ENCODE results near the gene CADM2. TPM values are rescaled to one million over a fixed set of nuclear protein-coding genes. Genes with fewer than 3 reads are reported as not detected.

Gene CADM2
- polyA plus RNA-seq, 1 donor from 2014 or later: 4.5 TPM

DNA sequence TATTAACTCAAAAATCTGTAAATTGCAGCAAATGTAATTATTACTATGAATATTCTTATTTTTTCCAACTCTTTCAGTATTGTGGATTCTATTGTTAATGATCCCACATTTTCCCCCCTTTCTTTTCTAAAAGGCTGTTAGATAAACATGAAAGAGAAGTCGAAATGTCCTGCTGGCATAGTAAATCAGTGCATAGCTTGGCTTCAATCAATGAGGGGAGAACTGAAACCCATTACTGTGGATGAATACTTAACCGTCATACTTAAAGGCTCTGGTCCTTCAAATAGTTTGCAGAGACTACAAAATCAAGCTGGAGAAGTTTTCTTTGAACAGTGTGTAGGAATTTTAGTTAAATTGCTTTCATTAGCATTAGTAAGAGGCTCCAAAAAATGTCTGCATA is 667.9 kb downstream of the CADM2 start:
- no peaks in the 10 kb centered on the region for H3K9me3 ChIP-seq (ENCODE audit: low read length)
- no peaks in the 10 kb centered on the region for H3K9me2 ChIP-seq (ENCODE audit: insufficient read depth, low read length)
- no peak overlapping the region for H3K4me3 ChIP-seq (ENCODE audit: low read length)
- no peaks in the 10 kb centered on the region for H3K27me3 ChIP-seq (ENCODE audit: insufficient read depth, low read depth, low read length)
- no peak overlapping the region for H3K4me2 ChIP-seq (ENCODE audit: low read length)
- H2AFZ ChIP-seq (ENCODE audit: low read depth, low read length): no peak overlapping the region
- no peak overlapping the region for H3K9ac ChIP-seq (ENCODE audit: low read length)
- TF ChIP-seq RAD21 (conservative IDR thresholded peaks at IDR 0.05): no peak
- no peak for TF ChIP-seq EZH2 (IDR thresholded peaks at IDR 0.05; ENCODE audit: borderline replicate concordance, insufficient read depth, low read length, poor library complexity, severe bottlenecking)
- no peak for TF ChIP-seq MXI1 (conservative IDR thresholded peaks at IDR 0.05; ENCODE audit: poor library complexity, severe bottlenecking)
- no peak for TF ChIP-seq POLR2AphosphoS5 (IDR thresholded peaks at IDR 0.05)
- TF ChIP-seq, protein P1, sequence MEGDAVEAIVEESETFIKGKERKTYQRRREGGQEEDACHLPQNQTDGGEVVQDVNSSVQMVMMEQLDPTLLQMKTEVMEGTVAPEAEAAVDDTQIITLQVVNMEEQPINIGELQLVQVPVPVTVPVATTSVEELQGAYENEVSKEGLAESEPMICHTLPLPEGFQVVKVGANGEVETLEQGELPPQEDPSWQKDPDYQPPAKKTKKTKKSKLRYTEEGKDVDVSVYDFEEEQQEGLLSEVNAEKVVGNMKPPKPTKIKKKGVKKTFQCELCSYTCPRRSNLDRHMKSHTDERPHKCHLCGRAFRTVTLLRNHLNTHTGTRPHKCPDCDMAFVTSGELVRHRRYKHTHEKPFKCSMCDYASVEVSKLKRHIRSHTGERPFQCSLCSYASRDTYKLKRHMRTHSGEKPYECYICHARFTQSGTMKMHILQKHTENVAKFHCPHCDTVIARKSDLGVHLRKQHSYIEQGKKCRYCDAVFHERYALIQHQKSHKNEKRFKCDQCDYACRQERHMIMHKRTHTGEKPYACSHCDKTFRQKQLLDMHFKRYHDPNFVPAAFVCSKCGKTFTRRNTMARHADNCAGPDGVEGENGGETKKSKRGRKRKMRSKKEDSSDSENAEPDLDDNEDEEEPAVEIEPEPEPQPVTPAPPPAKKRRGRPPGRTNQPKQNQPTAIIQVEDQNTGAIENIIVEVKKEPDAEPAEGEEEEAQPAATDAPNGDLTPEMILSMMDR (IDR thresholded peaks at IDR 0.05; ENCODE audit: poor library complexity, severe bottlenecking): no peak
- TF ChIP-seq, protein P2, sequence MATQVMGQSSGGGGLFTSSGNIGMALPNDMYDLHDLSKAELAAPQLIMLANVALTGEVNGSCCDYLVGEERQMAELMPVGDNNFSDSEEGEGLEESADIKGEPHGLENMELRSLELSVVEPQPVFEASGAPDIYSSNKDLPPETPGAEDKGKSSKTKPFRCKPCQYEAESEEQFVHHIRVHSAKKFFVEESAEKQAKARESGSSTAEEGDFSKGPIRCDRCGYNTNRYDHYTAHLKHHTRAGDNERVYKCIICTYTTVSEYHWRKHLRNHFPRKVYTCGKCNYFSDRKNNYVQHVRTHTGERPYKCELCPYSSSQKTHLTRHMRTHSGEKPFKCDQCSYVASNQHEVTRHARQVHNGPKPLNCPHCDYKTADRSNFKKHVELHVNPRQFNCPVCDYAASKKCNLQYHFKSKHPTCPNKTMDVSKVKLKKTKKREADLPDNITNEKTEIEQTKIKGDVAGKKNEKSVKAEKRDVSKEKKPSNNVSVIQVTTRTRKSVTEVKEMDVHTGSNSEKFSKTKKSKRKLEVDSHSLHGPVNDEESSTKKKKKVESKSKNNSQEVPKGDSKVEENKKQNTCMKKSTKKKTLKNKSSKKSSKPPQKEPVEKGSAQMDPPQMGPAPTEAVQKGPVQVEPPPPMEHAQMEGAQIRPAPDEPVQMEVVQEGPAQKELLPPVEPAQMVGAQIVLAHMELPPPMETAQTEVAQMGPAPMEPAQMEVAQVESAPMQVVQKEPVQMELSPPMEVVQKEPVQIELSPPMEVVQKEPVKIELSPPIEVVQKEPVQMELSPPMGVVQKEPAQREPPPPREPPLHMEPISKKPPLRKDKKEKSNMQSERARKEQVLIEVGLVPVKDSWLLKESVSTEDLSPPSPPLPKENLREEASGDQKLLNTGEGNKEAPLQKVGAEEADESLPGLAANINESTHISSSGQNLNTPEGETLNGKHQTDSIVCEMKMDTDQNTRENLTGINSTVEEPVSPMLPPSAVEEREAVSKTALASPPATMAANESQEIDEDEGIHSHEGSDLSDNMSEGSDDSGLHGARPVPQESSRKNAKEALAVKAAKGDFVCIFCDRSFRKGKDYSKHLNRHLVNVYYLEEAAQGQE (IDR thresholded peaks at IDR 0.05; ENCODE audit: borderline replicate concordance): no peak
- TF ChIP-seq TAF1 (IDR thresholded peaks at IDR 0.05; ENCODE audit: low read depth): no peak
- no peak for TF ChIP-seq SMC3 (conservative IDR thresholded peaks at IDR 0.05; ENCODE audit: poor library complexity)
- no peak for TF ChIP-seq EP300 (conservative IDR thresholded peaks at IDR 0.05; ENCODE audit: poor library complexity, severe bottlenecking)
- no peaks in the 10 kb centered on the region for H3K79me2 ChIP-seq (replicated peaks; ENCODE audit: insufficient read depth, low read length)
- no peaks in the 10 kb centered on the region for H3F3A ChIP-seq (ENCODE audit: insufficient read depth, low read length, poor library complexity, severe bottlenecking)
- H3K36me3 ChIP-seq (ENCODE audit: insufficient read depth, low read length): no peaks in the 10 kb centered on the region
- H3K27ac ChIP-seq (ENCODE audit: low read length): no peak overlapping the region
- no peaks in the 10 kb centered on the region for H4K20me1 ChIP-seq (ENCODE audit: insufficient read depth)

DNA sequence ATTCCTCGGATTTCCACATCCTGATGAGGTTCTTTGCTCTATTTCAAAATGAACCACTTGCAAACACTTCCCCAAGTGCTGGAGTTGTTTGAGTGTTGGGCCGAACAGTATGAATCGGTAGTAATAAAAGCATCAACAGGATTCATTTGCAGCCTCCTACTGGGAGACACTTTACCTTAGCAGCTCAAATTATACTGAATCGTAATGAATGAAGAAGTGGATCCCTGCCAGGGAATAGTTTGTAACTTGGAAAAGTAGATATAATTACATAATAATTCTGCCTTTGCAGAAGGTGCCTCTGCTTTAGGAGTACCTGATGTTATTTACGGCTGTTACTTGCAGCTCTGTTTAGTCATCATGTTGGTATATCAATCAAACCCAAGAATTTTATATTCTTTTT is 669.1 kb downstream of the CADM2 start:
- H2AFZ ChIP-seq (ENCODE audit: low read depth, low read length): no peak overlapping the region
- H3F3A ChIP-seq (ENCODE audit: insufficient read depth, low read length, poor library complexity, severe bottlenecking): no peaks in the 10 kb centered on the region
- H3K79me2 ChIP-seq (replicated peaks; ENCODE audit: insufficient read depth, low read length): no peaks in the 10 kb centered on the region
- no peak overlapping the region for H3K27ac ChIP-seq (ENCODE audit: low read length)
- no peak overlapping the region for H3K4me3 ChIP-seq (ENCODE audit: low read length)
- H3K36me3 ChIP-seq (ENCODE audit: insufficient read depth, low read length): no peaks in the 10 kb centered on the region
- H3K9me3 ChIP-seq (ENCODE audit: low read length): no peaks in the 10 kb centered on the region
- no peaks in the 10 kb centered on the region for H3K9me2 ChIP-seq (ENCODE audit: insufficient read depth, low read length)
- H3K27me3 ChIP-seq (ENCODE audit: insufficient read depth, low read depth, low read length): no peaks in the 10 kb centered on the region
- no peak overlapping the region for H3K4me2 ChIP-seq (ENCODE audit: low read length)
- no peak overlapping the region for H3K9ac ChIP-seq (ENCODE audit: low read length)
- TF ChIP-seq RAD21 (conservative IDR thresholded peaks at IDR 0.05): no peak
- peak; percentile 78 for TF ChIP-seq POLR2AphosphoS5 (IDR thresholded peaks at IDR 0.05)
- TF ChIP-seq TAF1 (IDR thresholded peaks at IDR 0.05; ENCODE audit: low read depth): no peak
- TF ChIP-seq EZH2 (IDR thresholded peaks at IDR 0.05; ENCODE audit: borderline replicate concordance, insufficient read depth, low read length, poor library complexity, severe bottlenecking): no peak
- TF ChIP-seq SMC3 (conservative IDR thresholded peaks at IDR 0.05; ENCODE audit: poor library complexity): no peak
- TF ChIP-seq, protein P1 (IDR thresholded peaks at IDR 0.05; ENCODE audit: poor library complexity, severe bottlenecking): no peak
- no peak for TF ChIP-seq MXI1 (conservative IDR thresholded peaks at IDR 0.05; ENCODE audit: poor library complexity, severe bottlenecking)
- TF ChIP-seq, protein P2 (IDR thresholded peaks at IDR 0.05; ENCODE audit: borderline replicate concordance): peak; percentile 76
- TF ChIP-seq EP300 (conservative IDR thresholded peaks at IDR 0.05; ENCODE audit: poor library complexity, severe bottlenecking): peak; percentile 38
- H4K20me1 ChIP-seq (ENCODE audit: insufficient read depth): no peaks in the 10 kb centered on the region

Data from neural cell (in vitro differentiated cells).